Measurements from ENCODE around the gene NT5DC4. TPM values are rescaled to one million over a fixed set of nuclear protein-coding genes. Genes with fewer than 3 reads are reported as not detected.
A peak's percentile ranks its signal among the peaks of the same experiment; 100 is the strongest.

Gene NT5DC4
- total RNA-seq, 1 donor from 2014 or later = not detected

DNA sequence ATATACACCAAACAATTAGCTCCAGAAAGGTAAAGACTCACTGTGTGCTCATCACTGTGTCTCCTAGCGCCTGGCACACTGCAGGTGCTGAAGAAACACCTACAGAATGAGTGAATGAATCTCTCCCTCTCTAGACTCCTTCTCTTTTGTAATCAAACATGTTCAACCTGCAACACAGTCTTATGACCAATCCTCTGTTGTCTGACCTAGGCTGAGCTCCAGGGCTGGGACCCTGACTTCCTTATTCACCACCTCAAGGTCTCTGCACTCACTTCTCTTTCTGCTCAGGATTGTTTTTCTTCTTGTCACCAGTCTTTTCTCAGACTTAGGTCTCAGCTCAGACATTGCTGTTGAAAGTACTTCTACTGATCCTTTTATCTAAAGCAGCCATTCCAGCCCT lies 33.7 kb downstream of the NT5DC4 start:
- DNase-seq (ENCODE audit: low spot score) = no peak

DNA sequence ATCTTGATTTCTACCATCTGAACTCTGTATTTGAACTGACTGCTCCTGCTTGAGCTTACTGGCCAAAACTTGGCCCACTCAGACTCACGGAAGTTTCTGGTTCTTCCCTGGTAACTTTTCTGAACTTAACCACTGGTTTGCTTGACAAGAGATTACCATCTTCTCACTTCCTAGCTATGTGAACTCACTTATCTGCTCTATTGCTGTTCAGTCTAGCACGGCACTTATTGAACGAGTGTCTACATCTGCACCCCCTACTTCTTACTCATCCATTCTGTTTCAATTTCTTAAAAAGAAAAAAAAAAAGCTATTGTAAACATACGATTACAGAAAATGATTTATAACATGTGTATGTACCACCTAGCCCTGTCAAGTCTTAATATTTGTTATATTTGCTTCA lies 34.6 kb downstream of the NT5DC4 start:
- no peak for DNase-seq (ENCODE audit: low spot score)

GRCh38 chr2:112756207-112756606 lies 35.4 kb downstream of the NT5DC4 start:
- no peak for DNase-seq (ENCODE audit: low spot score)

- DNase-seq (ENCODE audit: low spot score) = no peak
Observed at GRCh38 chr2:112757265-112757664, 36.4 kb downstream of the NT5DC4 start.

DNA sequence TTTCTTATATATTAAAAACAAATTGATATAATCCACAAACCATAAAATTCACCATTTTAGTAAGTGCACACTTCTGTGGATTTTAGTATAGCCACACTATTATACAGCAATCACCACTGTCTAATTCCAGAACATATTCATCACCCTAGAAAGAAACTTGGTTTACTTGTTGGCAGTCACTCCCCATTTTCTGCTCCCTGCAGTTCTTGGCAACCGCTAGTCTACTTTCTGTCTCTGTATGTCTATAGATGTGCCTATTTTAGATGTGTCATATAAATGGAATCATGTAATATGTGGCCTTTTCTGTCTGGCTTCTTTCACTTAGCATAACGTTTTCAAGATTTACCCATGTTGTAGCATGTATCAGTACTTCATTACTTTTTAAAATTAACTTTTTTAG lies 37.9 kb downstream of the NT5DC4 start:
- DNase-seq (ENCODE audit: low spot score) = no peak

- no peak for DNase-seq (ENCODE audit: low spot score)
Observed at GRCh38 chr2:112760149-112760548, 39.3 kb downstream of the NT5DC4 start.

GRCh38 chr2:112762276-112762675 lies 41.5 kb downstream of the NT5DC4 start:
- DNase-seq (ENCODE audit: low spot score) = no peak

GRCh38 chr2:112764071-112765044 lies 43.5 kb downstream of the NT5DC4 start, which contains the start of gene CKAP2L:
Gene CKAP2L, minus strand, starts transcription at chr2:112764609. Its CDS starts 11 bp downstream, at chr2:112764598.
- peak; percentile 97 for DNase-seq (ENCODE audit: low spot score)

GRCh38 chr2:112765251-112765650 lies 44.4 kb downstream of the NT5DC4 start:
- DNase-seq (ENCODE audit: low spot score) = no peak

DNA sequence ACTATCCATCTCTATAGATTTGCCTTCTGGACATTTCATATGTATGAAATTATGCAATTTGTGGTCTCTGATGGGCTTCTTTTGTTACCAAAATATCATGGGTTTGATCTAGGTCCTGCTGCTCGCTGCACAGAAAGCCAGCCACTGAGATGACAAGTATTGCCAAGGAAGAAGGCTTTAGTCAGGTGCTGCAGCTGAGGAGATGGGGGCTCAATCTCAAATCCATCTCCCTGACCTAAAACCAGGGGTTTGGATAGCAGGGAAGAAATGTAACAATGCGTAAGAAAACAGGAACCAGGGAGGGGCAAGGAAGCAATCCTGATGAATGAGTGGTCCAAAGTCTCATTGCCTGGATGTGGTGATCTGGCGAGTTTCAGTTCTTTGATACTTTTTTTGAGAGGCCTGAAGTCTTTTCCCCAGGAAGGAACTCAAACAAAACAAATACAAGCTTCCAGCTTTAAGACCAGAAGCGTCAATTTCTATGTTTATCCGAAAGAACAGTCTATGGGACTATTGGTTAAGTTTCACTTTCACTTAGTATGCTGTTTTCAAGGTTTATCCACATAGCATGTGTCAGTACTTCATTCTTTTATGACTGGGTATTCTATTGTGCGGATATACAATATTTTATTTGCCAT lies 47.0 kb downstream of the NT5DC4 start:
- no peak for DNase-seq (ENCODE audit: low spot score)

- no peak for DNase-seq (ENCODE audit: low spot score)
Observed at GRCh38 chr2:112768432-112768831, 47.6 kb downstream of the NT5DC4 start.

DNA sequence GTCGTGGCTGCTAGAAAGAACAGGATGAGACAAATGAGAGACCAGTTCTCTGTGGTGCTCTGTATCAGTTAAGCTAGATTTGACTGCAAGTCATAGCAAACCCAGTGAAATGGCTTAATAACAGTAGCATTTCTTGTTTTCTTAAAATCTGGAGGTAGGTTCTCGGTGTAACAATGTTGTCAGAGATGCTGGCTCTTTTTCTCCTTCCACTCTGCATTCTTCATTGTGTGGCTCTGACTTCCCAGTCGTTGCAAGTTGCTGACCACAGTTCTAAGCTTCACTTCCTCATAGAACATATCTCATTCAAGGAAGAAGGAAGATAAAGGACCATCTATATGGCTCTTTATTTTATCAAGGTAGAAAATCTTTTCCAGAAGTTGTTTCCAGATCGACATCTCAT lies 51.5 kb downstream of the NT5DC4 start:
- no peak for DNase-seq (ENCODE audit: low spot score)

DNA sequence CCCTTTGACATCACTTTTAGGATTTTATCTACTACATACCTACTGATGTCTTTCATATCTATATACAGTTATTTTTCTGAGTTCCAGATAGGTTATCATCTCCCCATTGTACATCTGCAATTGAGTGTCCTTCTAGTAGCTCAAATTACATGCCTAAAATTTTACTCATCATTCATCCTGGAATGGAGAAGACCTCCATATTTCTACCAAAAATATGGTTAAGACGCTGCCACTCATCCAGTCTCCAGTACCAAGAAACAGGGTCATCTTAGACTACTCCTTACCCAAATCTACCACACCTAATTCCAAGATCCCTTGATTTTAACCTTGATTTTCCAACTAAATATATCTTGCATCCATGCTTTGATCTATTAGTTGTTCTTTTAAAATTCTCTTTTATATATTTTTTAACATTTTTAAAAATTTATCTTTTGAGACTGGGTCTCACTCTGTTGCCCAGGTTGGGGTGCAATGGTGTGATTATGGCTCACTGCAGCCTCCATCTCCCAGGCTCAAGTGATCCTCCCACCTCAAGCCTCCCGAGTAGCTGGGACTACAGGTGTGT lies 52.2 kb downstream of the NT5DC4 start:
- DNase-seq (ENCODE audit: low spot score) = no peak

DNA sequence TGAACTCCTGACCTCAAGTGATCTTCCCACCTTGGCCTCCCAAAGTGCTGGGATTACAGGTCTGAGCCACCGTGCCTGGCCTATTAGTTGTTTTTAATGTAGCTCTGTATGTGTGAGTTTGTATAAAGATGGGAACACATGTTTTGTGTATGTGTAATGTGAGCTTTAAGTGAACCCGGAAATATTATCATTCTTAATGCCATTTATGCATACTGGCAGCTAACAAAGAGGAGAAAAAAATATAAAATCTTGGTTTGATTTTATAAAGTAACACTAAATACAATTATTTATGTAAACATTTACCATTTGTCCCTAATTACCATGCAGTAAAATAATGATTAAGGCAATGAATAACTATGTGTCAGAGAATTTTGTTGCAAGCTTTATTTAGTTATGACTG lies 52.7 kb downstream of the NT5DC4 start:
- no peak for DNase-seq (ENCODE audit: low spot score)

DNA sequence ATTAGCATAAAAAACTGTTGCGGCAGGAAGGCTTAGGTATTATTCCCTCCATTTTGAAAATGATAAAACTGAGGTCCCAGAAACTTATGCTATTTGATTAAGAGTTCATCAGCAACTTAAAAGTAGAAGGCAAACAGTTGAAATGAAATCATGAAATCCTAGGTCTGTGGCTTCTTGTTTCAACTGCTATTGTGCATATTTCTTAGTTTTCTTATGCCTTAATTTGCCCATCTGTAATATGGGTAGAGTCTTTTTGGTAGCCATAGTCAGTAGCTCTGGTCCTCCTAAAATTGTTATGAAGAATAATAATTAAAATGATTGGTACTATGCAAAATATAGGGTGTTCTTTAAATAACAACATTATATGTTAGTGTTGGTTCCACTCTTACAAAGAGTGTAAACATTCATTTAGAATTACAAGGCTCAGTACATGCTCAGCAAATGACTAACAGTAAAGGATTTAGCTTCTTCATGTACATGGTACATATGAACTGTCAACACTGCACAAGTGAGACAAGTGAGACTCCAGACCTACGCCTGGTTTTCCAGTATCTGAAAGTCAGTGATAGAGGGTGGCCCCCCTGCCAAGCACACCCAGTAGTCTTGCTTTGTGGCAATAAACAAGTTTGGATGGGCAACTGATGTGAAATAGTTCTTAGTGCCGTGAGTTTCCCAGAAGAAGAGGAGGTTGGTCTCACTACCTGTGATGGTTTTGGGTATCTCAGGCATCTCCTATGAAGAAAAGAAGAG lies 53.9 kb downstream of the NT5DC4 start:
- no peak for DNase-seq (ENCODE audit: low spot score)

- no peak for DNase-seq (ENCODE audit: low spot score)
Observed at GRCh38 chr2:112776113-112776512, 55.3 kb downstream of the NT5DC4 start.

- no peak for DNase-seq (ENCODE audit: low spot score)
Observed at GRCh38 chr2:112777036-112777435, 56.2 kb downstream of the NT5DC4 start.

- no peak for DNase-seq (ENCODE audit: low spot score)
Observed at GRCh38 chr2:112779598-112779997, 58.8 kb downstream of the NT5DC4 start.

- no peak for DNase-seq (ENCODE audit: low spot score)
Observed at GRCh38 chr2:112782234-112782799, 61.5 kb downstream of the NT5DC4 start.

DNA sequence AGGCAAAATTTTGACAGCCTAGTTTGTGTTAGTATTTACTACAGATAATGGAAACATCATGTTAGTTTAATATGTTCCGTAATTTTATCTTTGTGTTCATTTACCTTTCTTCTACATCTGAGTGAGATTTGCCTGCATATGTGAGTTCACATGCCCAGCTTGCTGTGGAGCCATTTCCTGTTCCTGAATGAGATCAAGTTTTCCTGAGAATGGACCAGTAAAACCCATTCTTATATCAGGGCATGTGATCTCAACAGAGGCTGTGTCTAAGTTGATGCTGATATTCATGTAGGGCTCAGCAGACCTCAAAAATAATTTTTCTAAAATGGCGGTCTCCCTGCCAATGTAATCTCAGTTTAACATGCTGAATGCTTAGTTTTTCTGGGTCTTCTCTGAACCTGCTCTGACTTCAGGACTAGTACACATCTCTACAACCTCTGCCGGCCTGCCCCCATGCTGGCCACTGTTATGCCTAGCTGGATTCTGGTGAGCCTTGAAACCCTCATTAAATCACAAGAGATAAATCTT lies 62.4 kb downstream of the NT5DC4 start:
- DNase-seq (ENCODE audit: low spot score) = no peak
